ENCODE measurements around the gene GFRA4. TPM values are rescaled to one million over a fixed set of nuclear protein-coding genes. Genes with fewer than 3 reads are reported as not detected.

The GFRA4 gene
- total RNA-seq, 1 experiment from 2014 or later = not detected

DNA sequence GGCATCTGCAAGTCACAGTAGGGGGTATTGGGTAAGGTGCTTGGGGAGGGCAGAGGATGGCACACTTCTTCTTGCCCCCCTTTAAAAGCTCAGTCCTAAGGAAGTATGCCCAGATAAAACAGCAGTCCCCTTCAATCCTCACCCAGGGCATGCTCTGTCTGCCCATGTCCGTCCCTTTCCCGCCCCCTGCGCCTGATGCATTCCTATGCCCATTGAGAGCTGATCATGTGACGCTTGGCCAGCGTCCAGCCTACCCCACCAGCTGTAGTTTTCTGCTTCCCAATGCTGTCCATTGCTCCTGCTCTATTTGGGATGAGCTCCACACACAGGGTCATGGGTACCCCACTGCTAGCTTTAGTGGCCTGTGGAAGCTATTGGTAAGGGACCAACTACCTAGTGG lies 40.9 kb upstream of the GFRA4 start:
- ChIA-PET POLR2A (ENCODE audit: low non-redundant PET) (no interaction called here), CTCF (interaction anchor here (0.9 kb wide), 1 partner anchor 141 kb away, joined by 5 read pairs; no protein-coding TSS in a partner anchor)
- no peaks in the 10 kb centered on the region for H3K36me3 ChIP-seq (ENCODE audit: insufficient read depth, low read length, poor library complexity, severe bottlenecking)

DNA sequence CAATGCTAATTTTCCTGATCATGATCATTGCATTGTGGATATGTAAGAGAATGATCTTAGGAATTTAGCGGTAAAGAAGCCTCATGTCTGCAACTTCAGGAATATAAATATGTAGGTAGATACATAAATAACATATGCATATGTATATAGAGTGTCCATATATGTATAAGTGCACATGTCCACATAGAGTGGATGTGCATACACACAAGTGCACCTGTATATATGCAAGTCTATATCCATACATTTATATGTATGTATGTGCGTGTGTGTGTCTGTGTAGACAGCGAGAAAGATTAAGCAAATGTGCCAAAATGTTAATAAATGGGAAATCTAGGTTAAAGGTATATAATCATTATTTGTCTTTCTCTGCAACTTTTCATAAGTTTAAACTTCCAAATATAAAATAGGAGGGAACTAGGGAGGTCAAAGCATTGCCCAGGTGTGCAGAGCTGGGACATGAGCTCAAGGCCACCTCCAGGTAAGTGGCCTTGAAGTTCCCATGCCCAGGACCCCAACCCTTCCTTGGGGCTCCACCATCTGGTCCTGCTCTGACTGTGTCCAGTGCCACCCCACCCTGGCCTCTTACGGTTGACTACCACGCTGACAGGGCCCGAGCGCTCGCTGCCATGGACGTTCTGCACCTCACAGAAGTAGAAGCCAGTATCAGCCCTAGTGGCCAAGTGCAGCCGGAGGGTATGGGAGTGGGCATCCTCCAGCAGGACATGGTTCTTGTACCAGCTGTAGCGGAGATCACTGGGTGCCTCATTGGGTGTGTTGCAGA lies 39.6 kb upstream of the GFRA4 start:
- DNase-seq (ENCODE audit: low spot score) = no peak
- Histone ChIP-seq H3K27me3 (replicated peaks; ENCODE audit: insufficient read depth, low read depth, low read length, poor library complexity) (no peaks in the 10 kb centered on the region), H3K27ac (ENCODE audit: low read depth, low read length, poor library complexity, severe bottlenecking) (no peak overlapping the region), H3K36me3 (ENCODE audit: insufficient read depth, low read length, poor library complexity, severe bottlenecking) (no peaks in the 10 kb centered on the region), H3K4me1 (ENCODE audit: insufficient read depth, low read length, poor library complexity, severe bottlenecking) (no peaks in the 10 kb centered on the region), H3K4me3 (ENCODE audit: low read depth, low read length, poor library complexity, severe bottlenecking) (no peak overlapping the region), H3K9me3 (ENCODE audit: low read depth, low read length, poor library complexity, severe bottlenecking) (no peaks in the 10 kb centered on the region)
- ChIA-PET CTCF (no interaction called here), POLR2A (ENCODE audit: low non-redundant PET) (no interaction called here)
- TF ChIP-seq, protein P1, sequence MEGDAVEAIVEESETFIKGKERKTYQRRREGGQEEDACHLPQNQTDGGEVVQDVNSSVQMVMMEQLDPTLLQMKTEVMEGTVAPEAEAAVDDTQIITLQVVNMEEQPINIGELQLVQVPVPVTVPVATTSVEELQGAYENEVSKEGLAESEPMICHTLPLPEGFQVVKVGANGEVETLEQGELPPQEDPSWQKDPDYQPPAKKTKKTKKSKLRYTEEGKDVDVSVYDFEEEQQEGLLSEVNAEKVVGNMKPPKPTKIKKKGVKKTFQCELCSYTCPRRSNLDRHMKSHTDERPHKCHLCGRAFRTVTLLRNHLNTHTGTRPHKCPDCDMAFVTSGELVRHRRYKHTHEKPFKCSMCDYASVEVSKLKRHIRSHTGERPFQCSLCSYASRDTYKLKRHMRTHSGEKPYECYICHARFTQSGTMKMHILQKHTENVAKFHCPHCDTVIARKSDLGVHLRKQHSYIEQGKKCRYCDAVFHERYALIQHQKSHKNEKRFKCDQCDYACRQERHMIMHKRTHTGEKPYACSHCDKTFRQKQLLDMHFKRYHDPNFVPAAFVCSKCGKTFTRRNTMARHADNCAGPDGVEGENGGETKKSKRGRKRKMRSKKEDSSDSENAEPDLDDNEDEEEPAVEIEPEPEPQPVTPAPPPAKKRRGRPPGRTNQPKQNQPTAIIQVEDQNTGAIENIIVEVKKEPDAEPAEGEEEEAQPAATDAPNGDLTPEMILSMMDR (conservative IDR thresholded peaks at IDR 0.05; ENCODE audit: low read depth, low read length) = no peak
- no peak for TF ChIP-seq EZH2 (IDR thresholded peaks at IDR 0.05; ENCODE audit: borderline replicate concordance, low read depth, low read length, poor library complexity, severe bottlenecking)
- intact Hi-C loops (cut with micrococcal nuclease; ENCODE audit: unreplicated experiment) = no loop called here
- BruUV-seq (replicated peaks) = no TSS peak

More for the DNA sequence above, 40.9 kb upstream of the GFRA4 start:
- intact Hi-C loops (cut with micrococcal nuclease; ENCODE audit: unreplicated experiment) = no loop called here
- BruUV-seq (replicated peaks) = no TSS peak
- H3K9me3 ChIP-seq (ENCODE audit: low read depth, low read length, poor library complexity, severe bottlenecking) = no peaks in the 10 kb centered on the region
- no peaks in the 10 kb centered on the region for H3K4me1 ChIP-seq (ENCODE audit: insufficient read depth, low read length, poor library complexity, severe bottlenecking)
- no peaks in the 10 kb centered on the region for H3K27me3 ChIP-seq (replicated peaks; ENCODE audit: insufficient read depth, low read depth, low read length, poor library complexity)
- no peak for DNase-seq (ENCODE audit: low spot score)
- TF ChIP-seq, protein P1 (conservative IDR thresholded peaks at IDR 0.05; ENCODE audit: low read depth, low read length) = no peak
- no peak for TF ChIP-seq EZH2 (IDR thresholded peaks at IDR 0.05; ENCODE audit: borderline replicate concordance, low read depth, low read length, poor library complexity, severe bottlenecking)
- H3K27ac ChIP-seq (ENCODE audit: low read depth, low read length, poor library complexity, severe bottlenecking) = no peak overlapping the region
- no peak overlapping the region for H3K4me3 ChIP-seq (ENCODE audit: low read depth, low read length, poor library complexity, severe bottlenecking)

DNA sequence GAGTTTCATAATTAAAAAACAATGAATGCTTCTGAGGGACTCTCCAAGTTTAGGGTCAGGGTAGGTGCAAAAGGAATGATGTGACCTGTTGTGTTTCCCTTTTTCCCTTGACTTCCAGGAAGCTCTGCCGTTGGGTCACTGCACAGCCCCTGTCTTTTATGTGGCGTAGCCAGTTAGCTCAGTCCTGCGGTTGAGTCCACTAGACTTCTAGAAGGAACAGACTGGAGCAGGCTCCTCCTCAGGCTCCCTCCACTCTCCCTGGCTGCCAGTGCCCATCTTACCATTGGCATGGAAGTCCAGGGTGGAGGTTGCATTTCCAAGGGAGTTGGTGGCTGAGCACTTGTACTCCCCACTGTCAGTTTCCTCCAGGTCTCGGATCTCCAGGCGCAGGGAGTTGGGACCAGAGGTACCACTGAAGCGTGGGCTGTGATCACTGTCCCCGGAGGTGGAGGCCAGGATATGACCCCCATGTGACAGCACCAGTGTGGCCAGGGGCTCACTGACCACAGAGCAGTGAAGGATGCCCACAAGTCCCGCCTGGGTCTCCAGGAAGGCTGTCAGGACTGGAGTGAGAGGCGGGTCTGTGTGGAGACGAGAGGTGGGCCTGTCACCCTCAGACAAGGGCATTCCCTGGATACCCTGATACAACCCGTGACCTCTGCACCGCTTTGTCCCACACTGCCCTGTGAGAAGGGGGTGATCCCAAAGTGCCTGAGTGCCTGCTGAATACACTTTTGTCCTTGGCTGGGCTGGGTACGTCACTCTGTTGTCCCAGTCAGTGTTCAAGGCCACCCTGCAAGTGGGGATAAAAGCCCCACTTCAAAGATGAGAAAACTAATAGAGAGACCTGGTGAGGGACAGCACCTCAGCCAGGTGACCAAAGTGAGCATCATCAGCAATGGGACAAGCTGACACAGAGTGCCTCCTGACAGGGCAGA lies 38.1 kb upstream of the GFRA4 start:
- H3K36me3 ChIP-seq (ENCODE audit: insufficient read depth, low read length, poor library complexity, severe bottlenecking) = no peaks in the 10 kb centered on the region
- no peaks in the 10 kb centered on the region for H3K9me3 ChIP-seq (ENCODE audit: low read depth, low read length, poor library complexity, severe bottlenecking)
- CTCF ChIA-PET = interaction anchor here (0.5 to 1.0 kb wide), 2 partner anchors 24 to 25 kb away, joined by 8 to 11 read pairs; no protein-coding TSS in a partner anchor
- DNase-seq (ENCODE audit: low spot score) = no peak
- TF ChIP-seq, protein P1 (conservative IDR thresholded peaks at IDR 0.05; ENCODE audit: low read depth, low read length) = no peak
- no peak for TF ChIP-seq EZH2 (IDR thresholded peaks at IDR 0.05; ENCODE audit: borderline replicate concordance, low read depth, low read length, poor library complexity, severe bottlenecking)
- H3K27ac ChIP-seq (ENCODE audit: low read depth, low read length, poor library complexity, severe bottlenecking) = no peak overlapping the region
- H3K4me3 ChIP-seq (ENCODE audit: low read depth, low read length, poor library complexity, severe bottlenecking) = no peak overlapping the region
- no TSS peak for BruUV-seq (replicated peaks)
- intact Hi-C loops (cut with micrococcal nuclease; ENCODE audit: unreplicated experiment) = no loop called here
- H3K4me1 ChIP-seq (ENCODE audit: insufficient read depth, low read length, poor library complexity, severe bottlenecking) = no peaks in the 10 kb centered on the region
- no peaks in the 10 kb centered on the region for H3K27me3 ChIP-seq (replicated peaks; ENCODE audit: insufficient read depth, low read depth, low read length, poor library complexity)
- POLR2A ChIA-PET (ENCODE audit: low non-redundant PET) = no interaction called here

All from A673 (cell line).